Pulmonary artery endothelial cell (primary cell): ENCODE results near the gene TM9SF2. TPM values are rescaled to one million over a fixed set of nuclear protein-coding genes. Genes with fewer than 3 reads are reported as not detected.
"Not testable (repeated sequence)": the region's sequence is repeated elsewhere in the genome, so short reads cannot be mapped to it uniquely, and the experiment has no call there.

Source experiments
- DNase-seq: peaks from one replicate; pipeline ENCODE4 v3.0.0-alpha.2; 2011; ENCODE audit warnings: low read depth, low spot score
- total RNA-seq: library from RNA; depleted of rRNA; stranded (reverse); fragments of >200 nt; gene quantifications from 2 replicates; pipeline ENCODE4 v1.2.3, GENCODE V29; 2014

TM9SF2 gene
- total RNA-seq, 1 donor from 2014 or later: 104 TPM

GRCh38 chr13:99536023-99536422, 34.8 kb downstream of the TM9SF2 start:
- no peak for DNase-seq

- no peak for DNase-seq
These were observed 39.3 kb downstream of the TM9SF2 start for GRCh38 chr13:99540530-99540929.

GRCh38 chr13:99542788-99543406, 41.6 kb downstream of the TM9SF2 start:
- DNase-seq: no peak

GRCh38 chr13:99545361-99545760, 44.1 kb downstream of the TM9SF2 start:
- no peak for DNase-seq

GRCh38 chr13:99545979-99546378, 44.7 kb downstream of the TM9SF2 start:
- no peak for DNase-seq

- no peak for DNase-seq
These were observed 45.6 kb downstream of the TM9SF2 start for GRCh38 chr13:99546878-99547277.

GRCh38 chr13:99548448-99548847, 47.2 kb downstream of the TM9SF2 start:
- no peak for DNase-seq

- DNase-seq: no peak
These were observed 51.8 kb downstream of the TM9SF2 start for GRCh38 chr13:99553033-99553432.

GRCh38 chr13:99555149-99555548, 53.9 kb downstream of the TM9SF2 start:
- DNase-seq: no peak

GRCh38 chr13:99556867-99557443, 55.7 kb downstream of the TM9SF2 start:
- DNase-seq: no peak

GRCh38 chr13:99558570-99559180, 57.4 kb downstream of the TM9SF2 start:
- DNase-seq: no peak

- no peak for DNase-seq
These were observed 58.3 kb downstream of the TM9SF2 start for GRCh38 chr13:99559560-99559959.

- DNase-seq: no peak
These were observed 62.1 kb downstream of the TM9SF2 start for GRCh38 chr13:99563404-99563803.

- no peak for DNase-seq
These were observed 63.1 kb downstream of the TM9SF2 start for GRCh38 chr13:99564386-99564785.

- DNase-seq: no peak
These were observed 64.3 kb downstream of the TM9SF2 start for GRCh38 chr13:99565478-99566124.

GRCh38 chr13:99566125-99567083, 65.1 kb downstream of the TM9SF2 start:
- no peak for DNase-seq

- DNase-seq: not testable (repeated sequence)
These were observed 67.6 kb downstream of the TM9SF2 start for GRCh38 chr13:99568901-99569300.

- DNase-seq: no peak
These were observed 70.9 kb downstream of the TM9SF2 start for GRCh38 chr13:99572131-99572530.

- DNase-seq: no peak
These were observed 71.6 kb downstream of the TM9SF2 start for GRCh38 chr13:99572921-99573320.

- no peak for DNase-seq
These were observed 74.3 kb downstream of the TM9SF2 start for GRCh38 chr13:99575376-99576120.
